IPS-15b (cell line): ENCODE data around the gene UAP1L1.

Source experiments
- H3K27me3 ChIP-seq: one replicate; pipeline ENCODE4 v1.6.1; 2013; ENCODE audit warnings: low read length; ENCODE audit not compliant: control insufficient read depth, insufficient read depth
- H3K36me3 ChIP-seq: one replicate; pipeline ENCODE4 v1.6.1; 2013; ENCODE audit warnings: low read length; ENCODE audit not compliant: control insufficient read depth, insufficient read depth
- H3K4me1 ChIP-seq: one replicate; pipeline ENCODE4 v1.6.1; 2013; ENCODE audit warnings: mild to moderate bottlenecking, low read length; ENCODE audit not compliant: control insufficient read depth, insufficient read depth
- H3K4me3 ChIP-seq: one replicate; pipeline ENCODE4 v1.5.1; 2013; ENCODE audit warnings: low read depth, low read length
- H3K9ac ChIP-seq: one replicate; pipeline ENCODE4 v1.6.1; 2013; ENCODE audit warnings: low read depth, mild to moderate bottlenecking, low read length
- H3K9me3 ChIP-seq: one replicate; pipeline ENCODE4 v1.6.1; 2013; ENCODE audit warnings: mild to moderate bottlenecking, low read length; ENCODE audit not compliant: control insufficient read depth, insufficient read depth

UAP1L1 gene

GRCh38 chr9:137034709-137035506 lies 42.4 kb upstream of the UAP1L1 start:
- Histone ChIP-seq H3K4me3 (no peak overlapping the region), H3K9ac (no peak overlapping the region), H3K36me3 (peaks cover 3% of the 10 kb centered on the region), H3K27me3 (no peaks in the 10 kb centered on the region), H3K9me3 (no peaks in the 10 kb centered on the region), H3K4me1 (no peaks in the 10 kb centered on the region)

GRCh38 chr9:137035507-137035834 lies 41.8 kb upstream of the UAP1L1 start:
- no peak overlapping the region for H3K4me3 ChIP-seq
- no peaks in the 10 kb centered on the region for H3K27me3 ChIP-seq
- no peaks in the 10 kb centered on the region for H3K9me3 ChIP-seq
- no peaks in the 10 kb centered on the region for H3K4me1 ChIP-seq
- no peak overlapping the region for H3K9ac ChIP-seq
- H3K36me3 ChIP-seq: peaks cover 3% of the 10 kb centered on the region

GRCh38 chr9:137035937-137036336 lies 41.4 kb upstream of the UAP1L1 start:
- Histone ChIP-seq H3K9me3 (no peaks in the 10 kb centered on the region), H3K4me1 (no peaks in the 10 kb centered on the region), H3K9ac (no peak overlapping the region), H3K36me3 (peaks cover 3% of the 10 kb centered on the region), H3K27me3 (no peaks in the 10 kb centered on the region), H3K4me3 (no peak overlapping the region)

- peaks cover 6% of the 10 kb centered on the region for H3K36me3 ChIP-seq
- H3K9ac ChIP-seq: no peak overlapping the region
- H3K27me3 ChIP-seq: no peaks in the 10 kb centered on the region
- no peaks in the 10 kb centered on the region for H3K4me1 ChIP-seq
- H3K9me3 ChIP-seq: no peaks in the 10 kb centered on the region
- no peak overlapping the region for H3K4me3 ChIP-seq
Measured at GRCh38 chr9:137037035-137037434, 40.3 kb upstream of the UAP1L1 start.

GRCh38 chr9:137037483-137037882 lies 39.8 kb upstream of the UAP1L1 start:
- Histone ChIP-seq H3K36me3 (peaks cover 6% of the 10 kb centered on the region), H3K4me3 (no peak overlapping the region), H3K27me3 (no peaks in the 10 kb centered on the region), H3K4me1 (no peaks in the 10 kb centered on the region), H3K9ac (no peak overlapping the region), H3K9me3 (no peaks in the 10 kb centered on the region)

- Histone ChIP-seq H3K36me3 (peaks cover 6% of the 10 kb centered on the region), H3K4me3 (no peak overlapping the region), H3K4me1 (no peaks in the 10 kb centered on the region), H3K27me3 (no peaks in the 10 kb centered on the region), H3K9ac (no peak overlapping the region), H3K9me3 (no peaks in the 10 kb centered on the region)
Measured at GRCh38 chr9:137038916-137039315, 38.4 kb upstream of the UAP1L1 start.

GRCh38 chr9:137039611-137040366 lies 37.5 kb upstream of the UAP1L1 start:
- H3K4me1 ChIP-seq: no peaks in the 10 kb centered on the region
- no peak overlapping the region for H3K4me3 ChIP-seq
- H3K36me3 ChIP-seq: peaks cover 6% of the 10 kb centered on the region
- no peaks in the 10 kb centered on the region for H3K9me3 ChIP-seq
- peaks cover 2% of the 10 kb centered on the region for H3K27me3 ChIP-seq
- H3K9ac ChIP-seq: no peak overlapping the region

- H3K9me3 ChIP-seq: no peaks in the 10 kb centered on the region
- no peak overlapping the region for H3K4me3 ChIP-seq
- H3K27me3 ChIP-seq: peaks cover 10% of the 10 kb centered on the region
- H3K36me3 ChIP-seq: peaks cover 6% of the 10 kb centered on the region
- H3K4me1 ChIP-seq: no peaks in the 10 kb centered on the region
- H3K9ac ChIP-seq: no peak overlapping the region
Measured at GRCh38 chr9:137040568-137040967, 36.7 kb upstream of the UAP1L1 start.

GRCh38 chr9:137041124-137041523 lies 36.2 kb upstream of the UAP1L1 start:
- Histone ChIP-seq H3K36me3 (peaks cover 6% of the 10 kb centered on the region), H3K9ac (no peak overlapping the region), H3K4me1 (no peaks in the 10 kb centered on the region), H3K27me3 (peaks cover 10% of the 10 kb centered on the region), H3K4me3 (no peak overlapping the region), H3K9me3 (no peaks in the 10 kb centered on the region)

GRCh38 chr9:137042751-137043727 lies 34.3 kb upstream of the UAP1L1 start:
- Histone ChIP-seq H3K36me3 (peaks cover 3% of the 10 kb centered on the region), H3K9me3 (no peaks in the 10 kb centered on the region), H3K4me1 (no peaks in the 10 kb centered on the region), H3K4me3 (no peak overlapping the region), H3K27me3 (peaks cover 20% of the 10 kb centered on the region), H3K9ac (no peak overlapping the region)

GRCh38 chr9:137044037-137044436 lies 33.3 kb upstream of the UAP1L1 start:
- Histone ChIP-seq H3K9ac (no peak overlapping the region), H3K4me1 (no peaks in the 10 kb centered on the region), H3K27me3 (peaks cover 23% of the 10 kb centered on the region), H3K36me3 (peaks cover 3% of the 10 kb centered on the region), H3K9me3 (no peaks in the 10 kb centered on the region), H3K4me3 (no peak overlapping the region)
